NCI-H2029 (cell line): Measurements from ENCODE around the gene IRF4.

Experiments used
- DNase-seq: peaks from one replicate; lab custom pipeline; 2025; lab: John Stamatoyannopoulos, UW

Gene IRF4

GRCh38 chr6:444653-445275, 53.2 kb downstream of the IRF4 start:
- no peak for DNase-seq

- no peak for DNase-seq
Measured at GRCh38 chr6:445571-446417, 54.2 kb downstream of the IRF4 start.

GRCh38 chr6:446418-447366, 55.1 kb downstream of the IRF4 start:
- no peak for DNase-seq

GRCh38 chr6:447381-448165, 56.0 kb downstream of the IRF4 start:
- DNase-seq, result no peak

GRCh38 chr6:448296-449056, 56.9 kb downstream of the IRF4 start:
- no peak for DNase-seq

GRCh38 chr6:449057-449430, 57.5 kb downstream of the IRF4 start:
- DNase-seq, result no peak

GRCh38 chr6:449486-450419, 58.2 kb downstream of the IRF4 start:
- no peak for DNase-seq

- DNase-seq, result no peak
Measured at GRCh38 chr6:451336-451735, 59.8 kb downstream of the IRF4 start.

- no peak for DNase-seq
Measured at GRCh38 chr6:451847-452246, 60.3 kb downstream of the IRF4 start.

- no peak for DNase-seq
Measured at GRCh38 chr6:452301-453067, 60.9 kb downstream of the IRF4 start.

GRCh38 chr6:453152-453551, 61.6 kb downstream of the IRF4 start:
- no peak for DNase-seq

GRCh38 chr6:454148-454991, 62.8 kb downstream of the IRF4 start:
- DNase-seq, result no peak

GRCh38 chr6:455006-455585, 63.5 kb downstream of the IRF4 start:
- no peak for DNase-seq

- DNase-seq, result no peak
Measured at GRCh38 chr6:455835-456234, 64.3 kb downstream of the IRF4 start.

- no peak for DNase-seq
Measured at GRCh38 chr6:456358-456867, 64.9 kb downstream of the IRF4 start.

GRCh38 chr6:456887-457286, 65.3 kb downstream of the IRF4 start:
- DNase-seq, result no peak
